WI38 (cell line): ENCODE data around the gene ADGRE3.
"Not testable (repeated sequence)": the region's sequence is repeated elsewhere in the genome, so short reads cannot be mapped to it uniquely, and the experiment has no call there.

ENCODE experiments used
- H3K4me3 ChIP-seq: 2 replicates; pipeline ENCODE4 v1.5.1; 2011; ENCODE audit warnings: low read depth, mild to moderate bottlenecking, control low read depth, low read length
- CTCF ChIP-seq: IDR thresholded peaks from 2 replicates; pipeline ENCODE4 v1.5.1; 2012; ENCODE audit warnings: low read depth, mild to moderate bottlenecking, control low read depth, low read length

ADGRE3 gene

GRCh38 chr19:14599548-14600147 lies 75.0 kb downstream of the ADGRE3 start:
- H3K4me3 ChIP-seq = no peak overlapping the region

GRCh38 chr19:14595558-14595957 lies 79.1 kb downstream of the ADGRE3 start:
- TF ChIP-seq CTCF = no peak
- H3K4me3 ChIP-seq = no peak overlapping the region

More at GRCh38 chr19:14599548-14600147, 75.0 kb downstream of the ADGRE3 start:
- no peak for TF ChIP-seq CTCF

GRCh38 chr19:14589433-14589832 lies 85.2 kb downstream of the ADGRE3 start:
- not testable (repeated sequence) for H3K4me3 ChIP-seq

- H3K4me3 ChIP-seq = not testable (repeated sequence)
Measured at GRCh38 chr19:14585187-14585586, 89.5 kb downstream of the ADGRE3 start.

GRCh38 chr19:14584372-14584771 lies 90.3 kb downstream of the ADGRE3 start:
- H3K4me3 ChIP-seq = not testable (repeated sequence)

GRCh38 chr19:14582894-14583340 lies 91.7 kb downstream of the ADGRE3 start, which contains the start of gene CLEC17A:
Gene CLEC17A, plus strand, starts transcription at chr19:14583084. Its CDS starts 77 bp downstream, at chr19:14583161.
- H3K4me3 ChIP-seq = no peak within 1 kb of the TSS
- TF ChIP-seq CTCF = no peak

GRCh38 chr19:14580623-14581237 lies 93.9 kb downstream of the ADGRE3 start:
- TF ChIP-seq CTCF = no peak
- no peak overlapping the region for H3K4me3 ChIP-seq

GRCh38 chr19:14577885-14578427 lies 96.7 kb downstream of the ADGRE3 start:
- TF ChIP-seq CTCF = no peak
- no peak overlapping the region for H3K4me3 ChIP-seq

- H3K4me3 ChIP-seq = no peak overlapping the region
- no peak for TF ChIP-seq CTCF
Measured at GRCh38 chr19:14577264-14577663, 97.4 kb downstream of the ADGRE3 start.
